K562 (cell line): ENCODE measurements around the gene PCSK5.

Source experiments
- MED1 ChIP-seq: sonication (generic); formaldehyde crosslinking; IDR thresholded peaks from 2 replicates; pipeline ENCODE4 v1.8.1; 2023; ENCODE audit warnings: missing genetic modification reagents, borderline replicate concordance
- RBM22 ChIP-seq: fragments of 200-400 bp; formaldehyde crosslinking; IDR thresholded peaks from 2 replicates; pipeline ENCODE4 v1.6.1; 2018; ENCODE audit warnings: low read length, low read depth; ENCODE audit not compliant: poor library complexity, severe bottlenecking
- TF ChIP-seq, protein P1 (sequence below): fragments of 200-800 bp; sonication (Bioruptor generic); IDR thresholded peaks from 2 replicates; pipeline ENCODE4 v1.6.1; 2016; ENCODE audit warnings: missing genetic modification characterization, missing compliant biosample characterization

- TF ChIP-seq, protein P1, sequence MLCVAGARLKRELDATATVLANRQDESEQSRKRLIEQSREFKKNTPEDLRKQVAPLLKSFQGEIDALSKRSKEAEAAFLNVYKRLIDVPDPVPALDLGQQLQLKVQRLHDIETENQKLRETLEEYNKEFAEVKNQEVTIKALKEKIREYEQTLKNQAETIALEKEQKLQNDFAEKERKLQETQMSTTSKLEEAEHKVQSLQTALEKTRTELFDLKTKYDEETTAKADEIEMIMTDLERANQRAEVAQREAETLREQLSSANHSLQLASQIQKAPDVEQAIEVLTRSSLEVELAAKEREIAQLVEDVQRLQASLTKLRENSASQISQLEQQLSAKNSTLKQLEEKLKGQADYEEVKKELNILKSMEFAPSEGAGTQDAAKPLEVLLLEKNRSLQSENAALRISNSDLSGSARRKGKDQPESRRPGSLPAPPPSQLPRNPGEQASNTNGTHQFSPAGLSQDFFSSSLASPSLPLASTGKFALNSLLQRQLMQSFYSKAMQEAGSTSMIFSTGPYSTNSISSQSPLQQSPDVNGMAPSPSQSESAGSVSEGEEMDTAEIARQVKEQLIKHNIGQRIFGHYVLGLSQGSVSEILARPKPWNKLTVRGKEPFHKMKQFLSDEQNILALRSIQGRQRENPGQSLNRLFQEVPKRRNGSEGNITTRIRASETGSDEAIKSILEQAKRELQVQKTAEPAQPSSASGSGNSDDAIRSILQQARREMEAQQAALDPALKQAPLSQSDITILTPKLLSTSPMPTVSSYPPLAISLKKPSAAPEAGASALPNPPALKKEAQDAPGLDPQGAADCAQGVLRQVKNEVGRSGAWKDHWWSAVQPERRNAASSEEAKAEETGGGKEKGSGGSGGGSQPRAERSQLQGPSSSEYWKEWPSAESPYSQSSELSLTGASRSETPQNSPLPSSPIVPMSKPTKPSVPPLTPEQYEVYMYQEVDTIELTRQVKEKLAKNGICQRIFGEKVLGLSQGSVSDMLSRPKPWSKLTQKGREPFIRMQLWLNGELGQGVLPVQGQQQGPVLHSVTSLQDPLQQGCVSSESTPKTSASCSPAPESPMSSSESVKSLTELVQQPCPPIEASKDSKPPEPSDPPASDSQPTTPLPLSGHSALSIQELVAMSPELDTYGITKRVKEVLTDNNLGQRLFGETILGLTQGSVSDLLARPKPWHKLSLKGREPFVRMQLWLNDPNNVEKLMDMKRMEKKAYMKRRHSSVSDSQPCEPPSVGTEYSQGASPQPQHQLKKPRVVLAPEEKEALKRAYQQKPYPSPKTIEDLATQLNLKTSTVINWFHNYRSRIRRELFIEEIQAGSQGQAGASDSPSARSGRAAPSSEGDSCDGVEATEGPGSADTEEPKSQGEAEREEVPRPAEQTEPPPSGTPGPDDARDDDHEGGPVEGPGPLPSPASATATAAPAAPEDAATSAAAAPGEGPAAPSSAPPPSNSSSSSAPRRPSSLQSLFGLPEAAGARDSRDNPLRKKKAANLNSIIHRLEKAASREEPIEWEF (CRISPR knock-in tag): no peak
- TF ChIP-seq MED1 (CRISPR knock-in tag) (no peak), RBM22 (no peak)
Observed at GRCh38 chr9:76034049-76034448, 143.6 kb downstream of the PCSK5 start.
